ENCODE data around the gene UBE2H.

GRCh38 chr7:129799350-129799955, 153.3 kb downstream of the UBE2H start:
- TF ChIP-seq CTCF (IDR thresholded peaks at IDR 0.05) (no peak), EZH2 (IDR thresholded peaks at IDR 0.05; ENCODE audit: borderline replicate concordance, insufficient read depth, low read depth, low read length, poor library complexity, severe bottlenecking) (no peak)
